Measurements from ENCODE around the gene WDR7.

- TF ChIP-seq, protein P1, sequence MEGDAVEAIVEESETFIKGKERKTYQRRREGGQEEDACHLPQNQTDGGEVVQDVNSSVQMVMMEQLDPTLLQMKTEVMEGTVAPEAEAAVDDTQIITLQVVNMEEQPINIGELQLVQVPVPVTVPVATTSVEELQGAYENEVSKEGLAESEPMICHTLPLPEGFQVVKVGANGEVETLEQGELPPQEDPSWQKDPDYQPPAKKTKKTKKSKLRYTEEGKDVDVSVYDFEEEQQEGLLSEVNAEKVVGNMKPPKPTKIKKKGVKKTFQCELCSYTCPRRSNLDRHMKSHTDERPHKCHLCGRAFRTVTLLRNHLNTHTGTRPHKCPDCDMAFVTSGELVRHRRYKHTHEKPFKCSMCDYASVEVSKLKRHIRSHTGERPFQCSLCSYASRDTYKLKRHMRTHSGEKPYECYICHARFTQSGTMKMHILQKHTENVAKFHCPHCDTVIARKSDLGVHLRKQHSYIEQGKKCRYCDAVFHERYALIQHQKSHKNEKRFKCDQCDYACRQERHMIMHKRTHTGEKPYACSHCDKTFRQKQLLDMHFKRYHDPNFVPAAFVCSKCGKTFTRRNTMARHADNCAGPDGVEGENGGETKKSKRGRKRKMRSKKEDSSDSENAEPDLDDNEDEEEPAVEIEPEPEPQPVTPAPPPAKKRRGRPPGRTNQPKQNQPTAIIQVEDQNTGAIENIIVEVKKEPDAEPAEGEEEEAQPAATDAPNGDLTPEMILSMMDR (IDR thresholded peaks at IDR 0.05): no peak
- TF ChIP-seq ZFX (IDR thresholded peaks at IDR 0.05; ENCODE audit: borderline replicate concordance): no peak
These were observed 392.1 kb downstream of the WDR7 start for GRCh38 chr18:57043241-57043640.
